ENCODE results near the gene CELA1.
A peak's percentile ranks its signal among the peaks of the same experiment; 100 is the strongest.
"Not testable (repeated sequence)": the region's sequence is repeated elsewhere in the genome, so short reads cannot be mapped to it uniquely, and the experiment has no call there.

CELA1 gene

DNA sequence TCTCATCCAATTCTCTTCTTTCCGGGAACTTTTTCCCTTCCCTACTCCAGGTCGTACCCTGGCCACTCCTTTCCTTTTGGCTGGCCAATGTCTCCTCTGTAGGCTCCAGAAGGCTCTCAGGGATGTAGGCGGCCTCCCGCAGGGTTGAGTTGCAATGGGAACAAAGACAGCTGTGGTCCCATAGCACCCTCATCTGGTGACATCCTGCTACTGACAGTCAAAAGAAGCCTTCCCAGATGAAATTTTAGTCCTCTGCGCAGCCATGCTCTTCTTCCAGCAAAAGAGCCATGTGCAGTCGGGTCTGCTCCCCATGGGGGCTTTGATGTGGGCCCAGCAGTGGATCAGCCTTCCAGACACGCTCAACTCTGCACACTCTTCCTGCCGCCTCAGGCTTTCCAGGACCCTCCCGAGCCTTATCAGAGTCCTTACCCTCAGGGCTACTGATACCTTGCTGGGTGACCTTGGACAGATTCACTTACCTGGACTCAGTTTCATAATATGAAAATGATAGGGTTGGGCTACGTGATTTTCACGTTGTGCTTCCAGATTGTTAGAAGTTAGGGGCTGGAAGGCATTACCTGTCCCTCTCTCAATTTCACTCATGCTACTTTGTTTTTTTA lies 5.5 kb upstream of the CELA1 start:
- DNase-seq (ENCODE audit: low read depth): peak; percentile 29
- H3K4me3 ChIP-seq (ENCODE audit: low read depth, low read length): no peak overlapping the region

- DNase-seq (ENCODE audit: low read depth): no peak
- H3K4me3 ChIP-seq (ENCODE audit: low read depth, low read length): no peak overlapping the region
These were observed 2.5 kb upstream of the CELA1 start for GRCh38 chr12:51349026-51349425.

DNA sequence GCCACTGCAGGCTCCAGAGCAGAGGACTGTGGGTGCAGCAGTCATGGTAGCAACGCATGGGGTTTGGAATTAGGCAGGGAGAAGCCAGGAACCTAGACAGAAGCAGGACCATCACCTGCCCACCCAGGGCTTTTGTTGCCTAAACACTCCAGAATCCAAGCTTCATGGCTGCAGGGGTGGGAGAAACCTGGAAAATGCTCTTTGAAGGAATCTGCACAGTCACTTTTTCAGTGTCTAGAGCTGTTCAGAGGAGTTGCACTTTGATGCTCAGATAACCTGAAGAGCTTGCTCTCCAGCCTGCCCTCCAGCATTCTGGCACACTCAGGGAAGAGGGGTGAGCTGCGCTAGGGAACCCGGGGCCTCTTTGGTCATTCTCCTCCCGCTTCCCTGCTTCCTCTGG lies 1.6 kb upstream of the CELA1 start:
- DNase-seq (ENCODE audit: low read depth): no peak
- no peak overlapping the region for H3K4me3 ChIP-seq (ENCODE audit: low read depth, low read length)

GRCh38 chr12:51345681-51346080 lies 798 bp downstream of the CELA1 start:
- H3K4me3 ChIP-seq (ENCODE audit: low read depth, low read length): no peak overlapping the region
- no peak for DNase-seq (ENCODE audit: low read depth)

DNA sequence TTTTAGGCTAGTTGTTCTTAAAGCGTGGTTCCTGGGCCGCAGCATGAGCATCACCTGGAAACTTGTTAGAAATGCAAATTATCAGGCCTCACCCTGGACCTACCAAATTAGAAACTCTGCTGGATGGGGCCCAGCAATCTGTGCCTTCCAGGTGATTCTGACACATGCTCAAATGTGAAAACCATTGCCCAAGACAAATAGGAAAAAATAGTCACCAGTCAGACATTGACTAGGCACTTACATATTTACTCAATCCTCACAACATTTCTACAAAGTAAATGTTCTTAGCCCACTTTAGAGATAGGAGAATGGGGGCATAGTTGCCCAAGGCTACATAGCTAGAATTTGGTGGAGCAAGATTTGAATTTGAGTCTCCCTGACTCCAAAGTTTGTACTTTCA lies 3.3 kb downstream of the CELA1 start:
- no peak for DNase-seq (ENCODE audit: low read depth)
- H3K4me3 ChIP-seq (ENCODE audit: low read depth, low read length): no peak overlapping the region

- H3K4me3 ChIP-seq (ENCODE audit: low read depth, low read length): no peak overlapping the region
- no peak for DNase-seq (ENCODE audit: low read depth)
These were observed 4.1 kb downstream of the CELA1 start for GRCh38 chr12:51342416-51342815.

DNA sequence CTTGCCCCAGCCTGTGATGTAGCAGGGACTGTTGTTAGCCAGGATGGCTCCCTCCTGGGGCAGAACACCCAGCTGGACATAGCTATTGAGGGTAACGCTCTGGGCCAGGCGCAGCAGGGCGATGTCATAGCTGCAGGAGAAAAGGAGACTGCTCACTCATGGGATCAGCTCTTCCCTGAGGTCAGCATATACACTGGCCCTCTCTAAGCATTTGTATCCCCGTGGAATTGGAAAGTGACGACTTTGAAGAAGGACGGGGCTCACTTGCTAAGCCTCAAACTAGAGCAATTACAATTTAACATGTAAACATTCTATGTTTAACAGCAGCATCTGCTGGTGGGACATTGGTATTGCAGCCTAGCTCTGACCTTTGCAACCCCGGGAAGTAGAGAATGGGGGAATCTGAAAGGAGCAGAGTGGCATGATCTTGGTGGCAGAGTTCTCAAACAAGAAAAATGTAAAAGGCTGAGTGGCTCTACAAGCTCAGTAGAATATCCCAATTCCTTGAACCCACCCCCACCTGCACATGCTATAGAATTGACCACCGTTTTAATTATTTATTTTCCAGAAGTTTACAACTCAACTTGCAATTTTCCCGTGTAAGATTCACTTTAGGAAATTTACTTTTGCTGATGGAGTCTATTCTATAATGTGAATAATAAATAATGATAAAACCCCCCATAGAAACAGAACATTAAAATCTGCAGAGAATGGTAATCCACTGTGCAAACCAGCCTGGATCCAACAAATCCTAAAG lies 5.0 kb downstream of the CELA1 start:
- no peak for DNase-seq (ENCODE audit: low read depth)
- H3K4me3 ChIP-seq (ENCODE audit: low read depth, low read length): peak overlapping the region; percentile 11

DNA sequence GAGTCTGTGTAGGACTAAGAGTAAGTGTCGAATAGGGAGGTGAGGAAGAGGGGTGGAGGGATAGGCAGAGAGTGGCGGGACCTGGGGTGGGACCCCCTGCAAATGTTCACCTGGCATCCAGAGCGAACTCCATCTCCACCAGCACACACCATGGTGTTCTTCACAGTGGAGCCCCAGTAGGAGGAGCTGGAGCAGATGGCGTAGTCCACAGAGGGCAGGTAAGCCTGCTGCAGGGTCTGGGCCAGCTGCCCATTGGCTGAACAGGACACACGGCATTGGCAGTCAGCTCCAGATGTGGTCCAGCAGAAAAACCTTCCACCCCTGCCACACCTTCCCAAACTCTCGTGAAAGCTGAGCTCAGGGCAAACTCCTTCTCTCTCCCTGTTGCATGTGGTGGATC lies 6.7 kb downstream of the CELA1 start:
- no peak overlapping the region for H3K4me3 ChIP-seq (ENCODE audit: low read depth, low read length)
- no peak for DNase-seq (ENCODE audit: low read depth)

DNA sequence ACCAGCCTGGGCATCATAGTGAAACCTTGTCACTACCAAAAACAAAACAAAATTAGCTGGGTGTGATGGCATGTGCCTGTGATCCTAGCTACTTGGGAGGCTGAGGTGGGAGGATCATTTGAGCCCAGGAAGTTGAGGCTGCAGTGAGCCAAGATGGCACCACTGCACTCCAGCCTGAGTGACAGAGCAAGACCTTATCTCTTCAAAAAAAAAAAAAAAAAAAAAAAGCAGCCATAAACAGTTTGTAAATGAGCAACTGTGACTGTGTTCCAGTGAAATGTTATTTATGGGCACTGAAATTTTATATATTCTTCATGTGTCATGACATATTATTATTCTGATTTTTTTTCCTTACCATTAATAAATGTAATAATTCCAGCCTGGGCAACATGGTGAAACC lies 9.1 kb downstream of the CELA1 start:
- DNase-seq (ENCODE audit: low read depth); H3K4me3 ChIP-seq (ENCODE audit: low read depth, low read length): not testable (repeated sequence)

DNA sequence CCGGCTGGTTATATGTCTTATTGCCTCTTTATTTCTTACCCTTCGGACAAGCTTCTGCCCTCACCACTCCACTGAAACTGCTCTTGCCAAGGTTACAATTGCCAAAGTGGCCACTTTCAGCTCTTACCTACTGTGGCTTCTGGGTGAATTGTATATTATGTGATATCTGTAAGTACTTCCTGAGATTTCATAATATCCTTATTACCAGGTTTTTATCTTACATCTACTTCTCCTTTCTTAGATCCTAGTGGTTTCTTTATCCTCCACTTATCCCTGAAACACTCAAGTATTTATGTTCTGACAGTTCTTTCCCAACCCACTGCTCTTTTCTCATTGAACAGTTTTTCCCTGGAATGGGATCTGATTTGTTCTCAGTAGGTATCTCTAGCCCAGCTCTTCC lies 10.5 kb downstream of the CELA1 start:
- no peak for DNase-seq (ENCODE audit: low read depth)
- H3K4me3 ChIP-seq (ENCODE audit: low read depth, low read length): no peak overlapping the region

- no peak for DNase-seq (ENCODE audit: low read depth)
- H3K4me3 ChIP-seq (ENCODE audit: low read depth, low read length): no peak overlapping the region
These were observed 11.7 kb downstream of the CELA1 start for GRCh38 chr12:51334764-51335163.

GRCh38 chr12:51333536-51333935 lies 12.9 kb downstream of the CELA1 start:
- no peak for DNase-seq (ENCODE audit: low read depth)
- no peak overlapping the region for H3K4me3 ChIP-seq (ENCODE audit: low read depth, low read length)

GRCh38 chr12:51330186-51330585 lies 16.3 kb downstream of the CELA1 start:
- DNase-seq (ENCODE audit: low read depth): no peak
- H3K4me3 ChIP-seq (ENCODE audit: low read depth, low read length): no peak overlapping the region

GRCh38 chr12:51329742-51330141 lies 16.7 kb downstream of the CELA1 start:
- DNase-seq (ENCODE audit: low read depth): no peak
- no peak overlapping the region for H3K4me3 ChIP-seq (ENCODE audit: low read depth, low read length)

- DNase-seq (ENCODE audit: low read depth): no peak
- H3K4me3 ChIP-seq (ENCODE audit: low read depth, low read length): no peak overlapping the region
These were observed 17.9 kb downstream of the CELA1 start for GRCh38 chr12:51328587-51328986.

- no peak overlapping the region for H3K4me3 ChIP-seq (ENCODE audit: low read depth, low read length)
- peak; percentile 37 for DNase-seq (ENCODE audit: low read depth)
These were observed 19.6 kb downstream of the CELA1 start for GRCh38 chr12:51326698-51327439.

GRCh38 chr12:51324953-51325352 lies 21.5 kb downstream of the CELA1 start:
- DNase-seq (ENCODE audit: low read depth): no peak
- no peak overlapping the region for H3K4me3 ChIP-seq (ENCODE audit: low read depth, low read length)

- H3K4me3 ChIP-seq (ENCODE audit: low read depth, low read length): no peak within 1 kb of the TSS
- no peak for DNase-seq (ENCODE audit: low read depth)
These were observed 22.2 kb downstream of the CELA1 start, which contains the start of gene BIN2 for GRCh38 chr12:51323966-51324895. BIN2 (minus strand) TSS chr12:51324174; CDS start chr12:51324102, 72 bp downstream.

GRCh38 chr12:51323317-51323960 lies 23.0 kb downstream of the CELA1 start:
- no peak overlapping the region for H3K4me3 ChIP-seq (ENCODE audit: low read depth, low read length)
- no peak for DNase-seq (ENCODE audit: low read depth)

All from skeletal muscle cell (primary cell).